GM12864 (cell line): ENCODE results near the gene XRCC4.

Experiments
- DNase-seq: peaks from one replicate; pipeline ENCODE4 v3.0.0-alpha.2; 2011; ENCODE audit warnings: low read depth
- H3K4me3 ChIP-seq: 2 replicates; pipeline ENCODE4 v1.5.1; 2011; ENCODE audit warnings: mild to moderate bottlenecking, low read depth, low read length, control low read depth
- CTCF ChIP-seq: IDR thresholded peaks from 2 replicates; pipeline ENCODE4 v1.5.1; 2011; ENCODE audit warnings: low read depth, mild to moderate bottlenecking, moderate library complexity, low read length, control low read depth, inconsistent platforms; ENCODE audit errors: missing control alignments

The XRCC4 gene

DNA sequence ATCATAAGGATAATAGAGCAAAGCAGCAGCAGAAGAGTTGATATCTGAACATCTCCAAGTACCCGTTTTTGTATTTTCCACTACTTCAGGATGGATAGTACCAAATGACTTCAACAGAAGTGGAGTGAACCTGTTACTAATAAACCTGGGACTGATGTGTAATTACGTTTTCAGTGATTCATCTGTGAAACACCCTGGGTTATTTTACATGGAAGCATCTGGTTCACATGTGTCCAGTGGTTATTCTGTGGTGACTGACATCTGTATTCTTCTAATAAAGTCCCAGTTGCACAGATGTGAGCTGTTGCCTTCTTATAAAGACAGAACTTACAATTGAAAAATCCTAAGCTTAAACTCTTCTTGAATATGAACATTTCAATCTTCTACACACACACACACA lies 254.5 kb downstream of the XRCC4 start:
- no peak for TF ChIP-seq CTCF
- H3K4me3 ChIP-seq = no peak overlapping the region
- no peak for DNase-seq

DNA sequence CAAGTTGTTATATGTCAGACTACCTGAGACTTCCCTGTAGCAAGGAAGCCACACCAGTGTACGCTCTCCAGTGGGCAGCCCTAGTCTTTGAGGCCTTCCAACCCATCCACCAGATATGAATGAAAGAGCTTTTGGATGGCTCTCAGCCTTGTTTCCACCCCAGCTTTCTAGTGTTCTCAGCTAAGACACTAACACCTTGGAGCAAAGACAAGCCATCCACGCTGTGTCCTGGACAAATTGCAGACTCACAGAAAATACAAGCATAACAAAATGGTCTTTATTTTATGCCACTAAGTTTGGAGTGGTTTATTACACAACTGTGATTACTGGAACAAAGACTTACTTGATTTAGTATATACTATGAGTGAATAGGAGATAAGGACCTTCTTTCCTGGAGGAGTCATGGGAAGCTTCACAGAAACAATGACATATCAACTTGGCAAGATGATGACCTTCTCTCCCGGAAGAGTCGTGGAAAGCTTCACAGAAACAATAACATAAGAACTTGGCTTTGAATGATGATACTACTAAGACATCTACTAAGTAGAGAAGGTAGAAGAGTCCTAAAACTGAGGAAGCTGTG lies 260.2 kb downstream of the XRCC4 start:
- no peak for DNase-seq
- no peak overlapping the region for H3K4me3 ChIP-seq
- TF ChIP-seq CTCF = no peak

DNA sequence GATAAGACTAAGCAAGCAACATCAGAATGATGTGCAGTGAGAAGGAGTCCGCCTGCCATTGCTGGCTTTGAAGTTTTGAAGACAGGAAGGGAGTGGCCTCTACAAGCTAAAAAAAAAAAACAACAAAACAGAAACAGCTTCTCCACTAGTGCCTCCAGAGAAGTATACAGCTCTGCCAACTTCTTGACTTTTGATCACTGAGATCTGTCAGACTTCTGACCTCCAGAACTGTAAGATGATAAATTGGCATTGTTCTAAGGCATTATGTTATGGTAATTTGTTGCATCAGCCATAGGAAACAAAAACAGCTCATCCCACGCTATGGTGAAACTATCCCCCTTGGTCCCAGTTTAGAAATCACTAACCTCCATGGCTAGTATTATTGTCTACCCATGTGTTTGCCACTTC lies 263.2 kb downstream of the XRCC4 start:
- no peak overlapping the region for H3K4me3 ChIP-seq
- DNase-seq = no peak
- no peak for TF ChIP-seq CTCF

DNA sequence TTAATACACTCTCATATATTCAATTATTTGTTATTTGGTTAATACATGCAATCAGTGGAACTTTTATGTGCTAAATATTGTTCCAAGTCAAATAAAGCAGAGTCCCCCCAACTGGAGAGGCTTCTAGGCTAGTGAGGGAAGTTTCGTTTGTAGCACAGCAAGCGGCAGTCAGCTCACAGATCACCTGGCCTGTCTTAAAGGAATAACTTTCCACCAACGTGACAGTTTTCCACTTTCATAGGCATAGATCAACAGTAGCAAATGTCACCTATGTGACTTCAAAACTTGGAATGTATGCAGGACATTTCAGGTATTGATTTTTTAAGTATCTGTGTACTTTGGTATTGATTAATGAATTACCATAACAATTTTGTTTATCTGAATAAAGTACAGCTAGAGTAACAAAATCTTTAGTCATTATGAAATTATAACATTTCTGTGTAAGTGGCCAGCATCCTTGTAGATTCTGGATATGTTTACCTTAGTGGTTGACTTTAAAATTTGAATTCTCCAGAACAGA lies 264.5 kb downstream of the XRCC4 start:
- TF ChIP-seq CTCF = no peak
- DNase-seq = no peak
- no peak overlapping the region for H3K4me3 ChIP-seq

DNA sequence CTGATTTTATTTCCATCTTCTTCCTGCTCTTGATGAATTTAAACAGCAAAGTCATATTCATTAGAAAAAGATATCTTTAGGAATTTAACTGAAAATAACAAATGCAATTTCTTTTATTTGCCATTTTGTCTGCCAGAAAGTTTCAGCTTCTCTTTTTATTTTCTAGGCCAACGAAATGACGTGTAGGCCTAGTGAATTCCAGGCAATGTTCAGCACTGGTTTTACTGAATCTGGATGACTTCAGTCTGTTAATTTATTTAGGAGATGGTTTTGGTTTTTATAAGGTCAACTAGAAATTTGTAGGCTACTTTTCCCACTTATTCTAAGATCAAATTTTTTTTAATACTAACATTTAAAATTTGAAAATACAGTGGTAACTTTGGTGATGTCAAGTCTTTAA lies 265.1 kb downstream of the XRCC4 start:
- no peak for TF ChIP-seq CTCF
- H3K4me3 ChIP-seq = no peak overlapping the region
- DNase-seq = no peak

GRCh38 chr5:83343299-83343698 lies 266.0 kb downstream of the XRCC4 start:
- no peak overlapping the region for H3K4me3 ChIP-seq
- no peak for TF ChIP-seq CTCF
- DNase-seq = no peak

DNA sequence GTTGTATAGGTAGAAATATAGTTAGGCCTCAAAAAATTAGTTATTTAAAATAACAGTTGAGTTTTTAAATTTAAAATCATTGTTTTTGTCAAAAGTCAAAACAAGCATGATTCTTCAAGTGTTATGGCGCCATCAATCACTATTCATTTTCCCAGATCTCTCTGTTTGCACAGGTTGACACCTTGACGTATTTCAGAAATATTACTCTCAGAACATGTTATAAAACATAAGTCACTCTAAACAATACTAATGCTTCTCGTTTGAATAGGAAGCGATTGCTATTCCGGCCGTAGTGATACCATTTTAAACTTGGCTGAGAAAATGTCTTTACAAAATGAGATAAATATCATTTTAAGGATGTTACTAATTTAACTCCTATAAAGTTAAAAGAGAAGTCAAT lies 268.1 kb downstream of the XRCC4 start:
- no peak for TF ChIP-seq CTCF
- no peak overlapping the region for H3K4me3 ChIP-seq
- DNase-seq = no peak
